SK-N-SH treated with all-trans-retinoic acid at 6 μM for 48 hours (cell line): ENCODE data around the gene CLDND2.

Source experiments
- ATAC-seq: fragments of 200-7000 bp; cut with Tn5 transposase; 3 replicates; pipeline ENCODE4 v1.9.1; 2020; ENCODE audit warnings: mild to moderate bottlenecking, moderate library complexity
- ARNTL ChIP-seq: fragments of 450-650 bp; formaldehyde crosslinking; IDR thresholded peaks from 2 replicates; pipeline ENCODE4 v1.5.0; 2020; ENCODE audit warnings: low read depth, mild to moderate bottlenecking, moderate library complexity, borderline replicate concordance
- ISL1 ChIP-seq: fragments of 250-450 bp; sonication (Bioruptor Pico); IDR thresholded peaks from 2 replicates; pipeline ENCODE4 v2.1.2; 2022; ENCODE audit warnings: mild to moderate bottlenecking, moderate library complexity
- PATZ1 ChIP-seq: fragments of 250-450 bp; sonication (Bioruptor Pico); IDR thresholded peaks from 2 replicates; pipeline ENCODE4 v1.8.0; 2020; ENCODE audit warnings: mild to moderate bottlenecking, moderate library complexity, borderline replicate concordance
- POU6F1 ChIP-seq: fragments of 250-450 bp; sonication (Bioruptor Pico); IDR thresholded peaks from 2 replicates; pipeline ENCODE4 v1.8.0; 2021; ENCODE audit warnings: low read depth, mild to moderate bottlenecking, moderate library complexity, borderline replicate concordance
- PPARA ChIP-seq: fragments of 250-450 bp; sonication (Bioruptor Pico); IDR thresholded peaks from 2 replicates; pipeline ENCODE4 v1.5.0; 2020; ENCODE audit warnings: mild to moderate bottlenecking, borderline replicate concordance
- RARB ChIP-seq: fragments of 250-450 bp; sonication (Bioruptor Pico); IDR thresholded peaks from 2 replicates; pipeline ENCODE4 v1.8.0; 2021; ENCODE audit warnings: mild to moderate bottlenecking, moderate library complexity
- TCF4 ChIP-seq: fragments of 250-450 bp; sonication (Bioruptor Pico); IDR thresholded peaks from 2 replicates; pipeline ENCODE4 v1.8.0; 2021; ENCODE audit warnings: mild to moderate bottlenecking, moderate library complexity, borderline replicate concordance
- ZC3H10 ChIP-seq: fragments of 250-450 bp; sonication (Bioruptor Pico); IDR thresholded peaks from 2 replicates; pipeline ENCODE4 v1.5.1; 2021; ENCODE audit warnings: mild to moderate bottlenecking, moderate library complexity
- ZFP30 ChIP-seq: fragments of 450-650 bp; formaldehyde crosslinking; IDR thresholded peaks from 2 replicates; pipeline ENCODE4 v1.5.0; 2022; ENCODE audit warnings: mild to moderate bottlenecking, moderate library complexity
- ZNF8 ChIP-seq: fragments of 450-650 bp; formaldehyde crosslinking; IDR thresholded peaks from 2 replicates; pipeline ENCODE4 v1.5.0; 2020; ENCODE audit warnings: mild to moderate bottlenecking, moderate library complexity
- TF ChIP-seq, protein P1 (sequence below): fragments of 250-450 bp; sonication (Bioruptor Pico); IDR thresholded peaks from 2 replicates; pipeline ENCODE4 v1.5.1; 2021; ENCODE audit warnings: mild to moderate bottlenecking, moderate library complexity
- TF ChIP-seq, protein P2 (sequence below): fragments of 250-450 bp; sonication (Bioruptor Pico); IDR thresholded peaks from 2 replicates; pipeline ENCODE4 v1.5.0; 2020; ENCODE audit warnings: mild to moderate bottlenecking, moderate library complexity

Gene CLDND2

GRCh38 chr19:51372649-51373504 is 4.1 kb upstream of the CLDND2 start, which contains the start of gene NKG7:
Gene NKG7 (minus strand): TSS chr19:51372654. CDS start chr19:51372535, 119 bp downstream.
- TF ChIP-seq RARB (CRISPR knock-in tag) (no peak), ISL1 (no peak)
- TF ChIP-seq, protein P1, sequence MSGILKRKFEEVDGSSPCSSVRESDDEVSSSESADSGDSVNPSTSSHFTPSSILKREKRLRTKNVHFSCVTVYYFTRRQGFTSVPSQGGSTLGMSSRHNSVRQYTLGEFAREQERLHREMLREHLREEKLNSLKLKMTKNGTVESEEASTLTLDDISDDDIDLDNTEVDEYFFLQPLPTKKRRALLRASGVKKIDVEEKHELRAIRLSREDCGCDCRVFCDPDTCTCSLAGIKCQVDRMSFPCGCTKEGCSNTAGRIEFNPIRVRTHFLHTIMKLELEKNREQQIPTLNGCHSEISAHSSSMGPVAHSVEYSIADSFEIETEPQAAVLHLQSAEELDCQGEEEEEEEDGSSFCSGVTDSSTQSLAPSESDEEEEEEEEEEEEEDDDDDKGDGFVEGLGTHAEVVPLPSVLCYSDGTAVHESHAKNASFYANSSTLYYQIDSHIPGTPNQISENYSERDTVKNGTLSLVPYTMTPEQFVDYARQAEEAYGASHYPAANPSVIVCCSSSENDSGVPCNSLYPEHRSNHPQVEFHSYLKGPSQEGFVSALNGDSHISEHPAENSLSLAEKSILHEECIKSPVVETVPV (CRISPR knock-in tag): no peak
- no peak for ATAC-seq

GRCh38 chr19:51372021-51372648 is 3.3 kb upstream of the CLDND2 start:
- no peak for ATAC-seq

DNA sequence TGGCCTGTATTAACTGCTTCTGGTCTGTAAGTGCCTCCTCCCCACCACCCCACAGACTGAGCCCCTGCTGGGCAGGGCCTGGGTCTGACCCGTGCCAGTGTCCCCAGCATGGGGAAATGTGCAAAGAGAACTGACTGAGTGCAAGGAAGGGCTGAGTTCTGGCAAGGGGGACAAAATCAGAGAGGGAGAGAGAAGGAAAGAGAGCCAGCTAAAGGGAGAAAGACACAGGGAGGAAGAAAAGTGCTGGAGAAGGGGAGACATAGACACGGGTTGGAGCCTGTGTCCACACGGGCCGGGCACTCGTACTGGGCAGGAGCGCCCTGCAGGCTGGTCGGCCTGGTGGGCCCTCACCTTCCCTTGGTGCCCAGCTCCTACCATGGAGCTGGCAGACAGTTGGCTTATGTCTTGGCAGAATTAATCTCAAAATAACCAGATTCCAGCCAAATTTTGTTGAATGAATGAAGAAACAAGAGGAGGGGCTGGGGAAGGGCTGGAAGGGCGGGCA is 2.4 kb upstream of the CLDND2 start:
- no peak for ATAC-seq
- TF ChIP-seq ZFP30 (CRISPR knock-in tag) (no peak), ARNTL (CRISPR knock-in tag) (no peak), RARB (CRISPR knock-in tag) (no peak), PATZ1 (CRISPR knock-in tag) (no peak), ZC3H10 (CRISPR knock-in tag) (no peak), ISL1 (no peak), PPARA (CRISPR knock-in tag) (no peak), TCF4 (CRISPR knock-in tag) (no peak)
- TF ChIP-seq, protein P2, sequence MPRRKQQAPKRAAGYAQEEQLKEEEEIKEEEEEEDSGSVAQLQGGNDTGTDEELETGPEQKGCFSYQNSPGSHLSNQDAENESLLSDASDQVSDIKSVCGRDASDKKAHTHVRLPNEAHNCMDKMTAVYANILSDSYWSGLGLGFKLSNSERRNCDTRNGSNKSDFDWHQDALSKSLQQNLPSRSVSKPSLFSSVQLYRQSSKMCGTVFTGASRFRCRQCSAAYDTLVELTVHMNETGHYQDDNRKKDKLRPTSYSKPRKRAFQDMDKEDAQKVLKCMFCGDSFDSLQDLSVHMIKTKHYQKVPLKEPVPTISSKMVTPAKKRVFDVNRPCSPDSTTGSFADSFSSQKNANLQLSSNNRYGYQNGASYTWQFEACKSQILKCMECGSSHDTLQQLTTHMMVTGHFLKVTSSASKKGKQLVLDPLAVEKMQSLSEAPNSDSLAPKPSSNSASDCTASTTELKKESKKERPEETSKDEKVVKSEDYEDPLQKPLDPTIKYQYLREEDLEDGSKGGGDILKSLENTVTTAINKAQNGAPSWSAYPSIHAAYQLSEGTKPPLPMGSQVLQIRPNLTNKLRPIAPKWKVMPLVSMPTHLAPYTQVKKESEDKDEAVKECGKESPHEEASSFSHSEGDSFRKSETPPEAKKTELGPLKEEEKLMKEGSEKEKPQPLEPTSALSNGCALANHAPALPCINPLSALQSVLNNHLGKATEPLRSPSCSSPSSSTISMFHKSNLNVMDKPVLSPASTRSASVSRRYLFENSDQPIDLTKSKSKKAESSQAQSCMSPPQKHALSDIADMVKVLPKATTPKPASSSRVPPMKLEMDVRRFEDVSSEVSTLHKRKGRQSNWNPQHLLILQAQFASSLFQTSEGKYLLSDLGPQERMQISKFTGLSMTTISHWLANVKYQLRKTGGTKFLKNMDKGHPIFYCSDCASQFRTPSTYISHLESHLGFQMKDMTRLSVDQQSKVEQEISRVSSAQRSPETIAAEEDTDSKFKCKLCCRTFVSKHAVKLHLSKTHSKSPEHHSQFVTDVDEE: no peak

More at GRCh38 chr19:51372021-51372648, 3.3 kb upstream of the CLDND2 start:
- TF ChIP-seq POU6F1 (CRISPR knock-in tag) (no peak), PPARA (CRISPR knock-in tag) (no peak), ZNF8 (CRISPR knock-in tag) (no peak), PATZ1 (CRISPR knock-in tag) (no peak)
- TF ChIP-seq, protein P2: no peak
- TF ChIP-seq, protein P1 (CRISPR knock-in tag): no peak
